HG03066 (cell line): Measurements from ENCODE around the gene AMBP.

Experiments
- ATAC-seq: cut with Tn5 transposase; IDR thresholded peaks from one replicate; pipeline ENCODE4 v1.9.1; 2021; ENCODE audit warnings: low read depth; ENCODE audit not compliant: unreplicated experiment

Gene AMBP

DNA sequence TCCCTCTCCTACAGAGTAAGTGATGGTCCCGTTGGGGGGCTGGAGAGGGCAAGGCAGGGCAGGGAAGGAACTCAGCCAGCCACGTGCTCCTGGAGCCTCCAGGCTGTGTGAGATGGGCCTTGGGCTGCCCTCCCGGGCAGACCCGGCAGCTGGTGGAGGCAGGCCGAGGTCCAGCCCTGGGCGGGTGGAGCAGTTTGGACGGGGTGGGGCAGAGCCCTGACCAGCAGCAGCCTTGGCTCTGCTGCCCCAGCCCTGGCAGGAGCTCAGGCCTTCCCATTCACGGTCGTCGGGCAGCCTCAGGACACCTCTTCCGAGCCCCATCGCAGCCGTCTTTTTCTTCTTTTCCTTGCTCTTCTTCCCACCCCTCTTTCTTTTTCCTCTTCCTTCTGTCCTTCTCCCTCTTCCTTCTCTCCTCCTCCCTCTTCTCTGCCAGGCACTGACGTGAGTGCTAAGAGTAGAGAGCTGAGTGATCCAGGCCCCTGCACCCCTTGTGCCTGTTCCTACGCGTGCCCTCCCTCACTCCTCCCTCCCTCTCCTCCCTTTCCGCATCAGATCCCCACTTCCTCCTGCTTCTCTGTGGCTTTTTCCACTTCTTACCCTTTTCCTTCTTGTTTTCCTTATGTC, 42.8 kb downstream of the AMBP start:
- no peak for ATAC-seq

DNA sequence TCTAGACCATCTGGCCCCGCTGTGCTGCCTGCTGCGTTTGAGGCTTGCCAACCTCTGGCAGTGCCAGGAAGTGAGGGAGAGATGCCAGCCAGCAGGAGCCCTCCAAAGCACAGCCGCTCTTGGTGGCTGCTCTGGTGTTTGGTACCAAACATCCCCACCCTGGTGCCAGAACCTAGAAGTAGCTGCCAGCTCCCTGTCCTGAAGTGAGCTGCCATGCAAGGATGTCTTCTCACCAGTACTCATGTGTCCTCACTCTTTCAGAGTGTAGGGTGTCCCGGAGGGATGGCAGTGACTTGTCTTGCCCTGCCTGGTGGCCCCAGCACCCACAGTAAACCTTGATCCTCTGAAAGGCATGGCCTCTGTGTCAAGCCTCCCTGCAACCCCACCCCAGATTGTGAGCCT, 43.4 kb downstream of the AMBP start:
- no peak for ATAC-seq

DNA sequence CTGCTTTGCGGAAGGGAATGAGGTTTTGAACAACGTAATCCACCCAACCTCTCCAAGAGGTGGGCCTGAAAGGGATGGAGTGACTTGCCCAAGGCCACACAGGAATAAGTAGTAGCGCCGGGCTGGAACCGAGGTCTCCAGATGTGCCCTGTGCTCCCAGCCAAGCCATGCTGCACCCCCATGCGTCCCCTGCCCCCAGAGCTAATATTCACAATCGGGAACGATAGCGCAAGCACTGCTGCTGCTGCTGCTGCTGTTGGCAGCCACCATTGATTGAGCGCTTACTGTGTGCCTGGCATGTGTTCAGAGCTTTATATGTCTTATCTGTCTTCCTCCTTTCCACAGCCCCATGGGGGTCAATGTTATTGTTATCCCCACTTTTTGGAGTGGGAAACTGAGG, 43.9 kb downstream of the AMBP start:
- ATAC-seq, result no peak

DNA sequence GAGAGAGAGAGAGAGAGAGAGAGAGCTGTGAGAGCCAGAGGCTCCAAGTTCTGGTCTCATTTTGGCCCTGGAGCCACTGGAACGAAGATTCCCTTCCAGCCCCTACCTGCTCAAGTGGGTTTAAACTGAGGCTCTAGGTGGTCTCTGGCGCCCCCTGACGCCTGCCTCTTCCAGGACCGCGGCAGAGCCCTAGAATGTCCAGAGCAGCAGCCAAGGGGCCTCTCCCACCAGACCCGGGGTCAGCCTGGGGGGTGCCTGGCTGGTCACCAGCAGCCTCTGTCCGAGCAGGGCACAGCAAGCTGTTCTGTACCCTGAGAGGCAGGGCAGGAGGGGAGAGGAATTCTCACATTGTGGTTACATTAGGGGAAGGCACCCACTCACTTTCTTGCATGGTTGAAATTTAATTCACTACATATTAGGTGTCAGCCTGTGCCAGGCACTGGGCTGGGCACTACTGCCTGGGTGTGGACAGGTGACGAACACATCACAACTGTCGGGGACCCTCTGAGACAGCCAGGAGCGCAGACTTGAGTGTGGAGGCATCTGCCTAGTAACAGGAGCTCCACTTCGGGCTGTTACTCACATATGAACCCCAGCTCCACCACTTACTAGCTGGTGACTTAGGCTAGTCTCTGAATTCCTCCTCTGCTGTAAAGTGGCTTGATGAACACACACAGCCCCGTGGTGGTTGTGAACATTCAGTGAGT, 44.5 kb downstream of the AMBP start:
- no peak for ATAC-seq

DNA sequence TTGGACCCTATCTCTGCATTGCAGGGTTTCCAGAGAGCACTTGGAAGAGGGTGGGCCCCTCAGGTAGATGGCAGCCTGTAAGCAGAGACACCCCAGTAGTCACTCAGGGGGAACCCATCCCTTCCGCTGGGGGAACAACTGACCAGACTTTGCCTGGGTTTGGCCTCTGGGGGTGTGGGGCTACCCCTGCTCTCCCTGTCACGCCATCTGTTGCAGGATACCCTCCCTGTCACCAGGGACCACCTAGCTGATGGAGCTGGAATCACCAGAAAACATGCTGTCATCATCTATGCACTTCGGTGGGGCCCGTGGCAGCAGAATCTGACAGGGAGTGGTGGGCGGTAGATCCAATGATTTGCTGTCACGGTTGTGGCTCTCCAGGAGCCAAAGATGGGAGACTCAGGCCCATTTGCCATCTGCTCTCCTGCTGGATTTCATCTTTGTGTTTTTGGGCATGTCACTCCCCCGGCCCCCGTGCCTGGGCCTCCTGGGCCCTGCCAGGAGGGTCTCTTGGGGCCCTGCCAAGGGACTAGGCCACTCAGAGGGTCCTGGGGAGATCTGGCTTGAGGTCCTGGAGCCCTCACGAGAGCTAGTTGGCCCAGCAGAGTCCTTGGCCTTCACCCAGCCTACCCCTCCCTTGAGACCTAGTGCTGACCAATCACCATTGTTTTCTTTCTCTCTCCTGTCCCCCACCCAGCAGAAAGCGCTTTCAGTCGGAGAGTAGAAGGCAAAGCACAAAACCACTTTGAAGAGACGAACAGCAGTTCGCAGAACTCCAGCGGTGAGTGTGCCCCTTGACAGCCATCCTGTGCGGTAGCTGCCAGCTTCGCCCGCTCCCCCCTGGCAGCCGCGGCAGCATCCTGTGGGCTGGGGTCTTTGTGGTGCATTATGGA, 45.9 kb downstream of the AMBP start:
- no peak for ATAC-seq

DNA sequence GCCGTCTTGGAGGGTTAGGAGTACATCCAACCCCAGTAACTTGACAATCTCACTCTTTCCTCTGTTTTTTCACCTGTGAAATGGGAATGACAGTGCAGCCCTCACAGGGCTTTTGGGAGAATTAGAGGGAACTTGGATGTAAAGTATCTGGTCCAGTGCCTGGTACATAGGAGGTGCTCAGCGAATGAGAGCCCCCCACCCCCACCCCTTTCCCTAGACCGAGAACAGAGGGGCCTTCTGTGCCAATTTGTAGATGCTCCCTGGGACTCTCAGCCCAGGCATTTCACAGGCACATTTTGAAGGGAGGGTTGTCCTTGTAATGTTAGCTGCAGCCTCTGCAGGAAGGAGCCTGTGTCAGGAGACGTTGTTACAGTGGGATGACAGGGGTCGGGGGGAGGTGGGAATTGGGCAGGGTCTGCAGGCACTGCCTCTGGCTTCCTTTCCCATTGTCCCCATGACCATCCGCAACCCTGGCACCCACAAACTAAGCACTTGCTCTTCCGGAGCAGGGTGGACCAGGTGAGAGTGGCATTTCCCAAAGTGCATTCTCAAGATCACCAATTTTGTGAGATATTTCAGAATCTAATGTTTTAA, 47.0 kb downstream of the AMBP start:
- ATAC-seq, result no peak

DNA sequence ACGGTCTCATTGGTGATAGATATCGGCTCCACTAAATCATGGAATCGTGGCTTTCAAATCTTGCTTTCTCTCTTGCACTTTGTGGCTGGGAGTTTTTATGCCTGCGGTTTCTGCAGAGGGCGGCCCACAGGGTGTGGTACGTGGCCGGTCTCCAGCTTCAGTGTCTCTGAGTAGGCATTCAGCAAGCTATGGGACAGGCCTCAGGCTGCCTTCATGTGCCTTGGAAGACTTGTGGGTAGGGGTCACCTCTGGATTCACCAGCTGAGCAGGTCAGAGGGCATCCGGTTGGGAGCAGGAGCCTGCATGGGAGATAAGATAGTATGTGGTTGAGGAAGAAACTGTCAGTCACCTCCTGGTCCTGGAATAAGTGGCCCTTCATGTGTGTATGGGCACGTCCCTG, 47.7 kb downstream of the AMBP start:
- ATAC-seq, result no peak

DNA sequence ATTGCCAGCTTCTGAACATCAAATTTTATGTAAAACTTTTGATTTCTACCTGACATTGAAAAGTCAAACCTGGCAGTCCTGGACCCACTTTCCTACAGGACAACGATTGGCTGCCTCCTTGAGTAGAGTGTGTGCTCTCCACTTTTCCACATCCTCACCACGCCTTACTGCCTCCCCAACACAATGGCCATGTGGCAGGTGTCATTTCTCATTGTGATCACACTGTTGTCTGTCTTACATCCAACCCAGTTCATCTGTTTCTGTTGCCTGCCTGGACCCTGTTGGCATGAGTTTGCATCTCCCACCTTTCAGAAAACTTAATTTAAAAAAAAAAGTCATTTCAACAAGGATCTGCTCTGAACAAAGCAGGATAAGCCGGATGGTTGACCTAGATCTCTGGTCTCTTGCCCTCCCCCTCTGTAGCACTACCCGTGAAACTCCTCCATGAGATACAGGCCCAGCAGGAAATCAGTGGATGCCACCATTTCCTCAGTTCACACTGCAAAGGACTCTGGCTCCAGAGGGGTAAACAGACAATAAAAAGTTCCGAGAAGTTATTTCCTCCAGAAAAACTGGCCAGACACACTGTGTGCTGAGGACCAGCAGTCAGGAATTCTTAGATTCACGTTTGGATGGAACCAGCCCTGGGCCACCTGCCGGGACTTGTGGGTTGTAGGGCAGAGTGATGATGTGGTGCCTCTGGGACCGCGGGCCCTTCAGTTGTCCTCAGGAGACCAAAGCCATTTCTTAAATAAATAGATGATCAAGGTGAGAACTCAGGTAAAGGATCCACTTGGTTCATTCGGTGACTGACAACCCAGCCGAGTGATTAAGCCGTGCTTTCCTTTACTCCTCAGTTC, 48.6 kb downstream of the AMBP start:
- ATAC-seq, result no peak

DNA sequence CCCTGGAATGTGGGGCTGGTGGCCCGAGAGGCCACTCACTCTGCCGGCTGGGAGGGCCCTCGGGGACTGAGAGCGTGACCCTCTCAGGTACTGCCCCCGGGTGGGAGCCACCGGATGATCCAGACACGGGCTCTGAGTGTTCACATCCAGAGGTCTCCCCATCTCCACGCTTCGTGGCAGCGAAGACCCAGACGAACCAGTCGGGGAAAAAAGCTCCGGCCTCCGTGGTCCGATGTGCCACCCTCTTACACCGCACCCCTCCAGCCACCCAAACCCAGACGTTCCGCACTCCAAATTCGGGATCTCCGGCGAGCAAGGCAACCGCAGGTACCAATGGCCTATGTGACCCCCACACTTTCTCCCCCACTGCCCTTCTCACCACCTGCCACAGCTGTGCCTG, 49.5 kb downstream of the AMBP start:
- no peak for ATAC-seq

DNA sequence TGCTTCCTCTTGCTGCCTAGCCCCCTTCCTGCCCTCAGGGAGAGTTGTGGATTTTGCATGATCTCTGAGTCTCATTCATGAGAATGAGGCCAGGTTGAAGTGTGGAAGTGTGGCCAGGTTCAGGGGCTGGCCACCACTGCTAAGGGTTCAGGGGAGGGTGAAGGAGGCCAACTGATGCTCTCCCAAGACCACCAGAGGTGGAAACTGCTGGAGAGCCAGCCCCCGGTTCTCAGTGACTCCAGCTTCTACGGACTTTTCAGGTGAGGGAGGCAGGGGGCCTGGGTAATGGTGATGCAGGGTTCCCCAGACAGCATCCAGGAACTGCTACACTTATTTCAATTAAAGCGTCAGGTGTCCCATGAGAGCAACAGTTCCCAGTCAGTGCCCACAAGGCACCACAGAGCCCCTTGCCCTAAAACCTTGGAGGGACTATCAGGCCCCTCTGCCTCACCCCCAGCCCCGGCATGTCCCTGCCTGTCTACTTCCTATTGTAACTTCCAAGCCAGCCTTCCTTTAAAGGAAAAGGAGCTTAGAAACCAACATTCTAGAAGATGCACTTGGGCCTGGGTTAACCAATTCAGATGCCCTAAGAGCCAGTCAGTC, 50.1 kb downstream of the AMBP start:
- no peak for ATAC-seq

DNA sequence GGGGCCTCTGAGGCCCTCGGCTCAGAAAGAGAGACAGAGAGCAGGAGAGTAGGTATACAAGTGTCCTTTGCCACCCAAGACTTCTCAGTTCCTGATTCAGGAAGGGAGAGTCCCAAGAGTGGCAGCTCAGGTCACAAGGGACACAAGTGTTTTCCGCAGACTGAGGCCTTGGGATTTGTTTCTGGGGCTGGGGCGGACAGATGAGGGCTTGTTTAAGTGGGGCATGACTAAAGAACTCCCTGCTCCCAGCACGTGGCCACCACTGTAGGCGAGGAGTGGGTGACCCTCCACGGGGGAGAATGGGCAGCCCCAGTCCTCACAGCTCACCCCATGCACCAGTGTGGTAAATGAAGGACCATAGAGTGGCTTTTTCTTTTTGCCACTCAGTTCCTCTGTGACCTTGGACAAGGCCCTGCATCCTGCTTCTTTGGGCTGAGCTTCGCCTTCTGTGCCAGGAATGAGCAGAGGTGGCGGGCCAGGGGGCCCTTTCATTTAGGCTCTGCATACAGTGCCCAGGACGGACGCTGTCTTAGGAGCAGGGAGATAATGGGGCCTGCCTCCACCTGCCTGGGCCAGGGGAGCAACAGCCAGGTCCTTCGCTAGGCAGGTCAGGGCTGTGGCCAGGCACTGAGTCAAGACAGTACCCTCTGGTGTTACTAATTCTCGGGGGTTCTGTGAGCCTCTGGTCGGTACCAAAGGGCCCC, 50.8 kb downstream of the AMBP start:
- no peak for ATAC-seq

DNA sequence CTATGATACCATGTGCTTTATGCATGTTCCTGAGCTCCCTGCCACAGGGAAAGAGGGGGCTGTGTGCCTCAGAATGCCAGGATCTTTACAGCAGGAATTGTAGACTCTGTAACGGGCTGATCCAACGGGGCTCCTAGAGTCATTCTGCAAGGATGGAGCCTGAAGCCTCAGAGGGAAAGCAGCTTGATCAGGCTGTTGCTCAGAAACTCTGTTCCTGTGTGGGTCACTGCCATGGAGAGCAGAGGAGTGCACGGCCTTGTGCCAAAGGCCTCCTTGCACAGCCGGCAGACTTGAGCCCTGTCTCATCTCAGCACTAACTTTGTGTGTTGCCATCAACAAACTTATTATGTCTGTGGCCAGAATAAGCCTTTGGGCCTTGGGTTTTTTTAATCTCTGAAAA, 51.8 kb downstream of the AMBP start:
- no peak for ATAC-seq

DNA sequence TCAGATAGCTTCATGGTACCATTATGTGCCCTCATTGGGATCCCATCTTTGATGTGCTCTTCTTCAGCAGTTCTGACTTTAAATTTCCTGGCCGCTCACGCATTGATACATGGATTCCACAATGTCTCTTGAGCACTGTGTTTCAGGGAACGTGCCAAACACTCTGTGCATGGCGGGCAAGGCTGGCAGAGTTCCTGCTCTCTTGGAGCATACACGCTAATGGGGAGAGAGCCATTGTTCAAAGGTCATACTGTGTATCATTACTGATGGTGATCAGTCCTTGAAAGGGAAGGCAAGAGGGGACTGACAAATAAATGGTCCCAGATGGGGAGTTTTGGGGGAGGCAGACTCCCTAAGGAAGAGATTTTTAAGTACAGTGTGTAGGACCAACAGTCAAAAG, 52.3 kb downstream of the AMBP start:
- no peak for ATAC-seq

DNA sequence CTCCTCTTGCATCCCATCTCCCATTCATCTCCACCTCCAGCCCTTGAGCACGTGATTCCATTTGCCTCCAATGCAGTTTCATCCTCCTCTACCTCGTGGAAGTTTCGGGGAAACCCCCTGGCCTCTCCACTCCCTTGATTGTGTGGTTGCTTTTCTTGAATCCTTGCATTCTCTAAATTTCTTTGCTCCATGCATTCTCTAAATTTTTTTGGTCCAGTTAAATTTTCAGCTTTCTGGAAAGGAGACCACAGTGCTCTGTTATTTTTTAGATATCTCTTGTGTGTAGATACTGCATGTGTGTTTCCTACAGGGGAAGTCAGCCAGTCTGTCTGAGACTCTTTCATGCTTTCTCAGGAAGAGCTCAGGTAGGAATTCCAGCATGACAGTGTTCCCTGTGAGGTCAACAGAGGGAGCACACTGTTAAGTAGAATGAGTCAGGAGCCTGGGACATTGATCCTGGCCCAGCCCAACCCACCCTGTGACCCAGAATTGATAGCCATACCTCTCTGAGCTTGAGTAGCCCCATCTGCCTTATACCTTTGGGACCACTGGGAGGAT, 52.8 kb downstream of the AMBP start:
- ATAC-seq, result no peak

DNA sequence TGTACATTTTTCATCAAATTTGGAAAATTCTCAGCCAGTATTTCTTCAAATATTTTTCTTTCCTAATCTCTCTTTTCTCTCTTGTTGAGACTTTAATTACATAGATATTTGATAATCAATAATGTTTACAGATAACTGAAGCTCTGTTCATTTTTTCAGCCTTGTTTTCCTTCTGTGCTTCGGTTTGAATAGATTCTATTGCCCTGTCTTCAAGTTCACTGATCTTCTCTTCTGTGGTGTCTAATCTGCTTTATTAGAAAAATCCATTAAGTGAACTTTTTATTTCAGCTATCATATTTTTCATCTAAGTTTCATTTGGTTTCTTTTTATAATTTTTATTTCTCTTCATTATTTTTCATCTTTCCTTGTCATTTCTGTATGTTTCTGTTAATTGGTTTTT, 54.1 kb downstream of the AMBP start:
- ATAC-seq, result no peak

DNA sequence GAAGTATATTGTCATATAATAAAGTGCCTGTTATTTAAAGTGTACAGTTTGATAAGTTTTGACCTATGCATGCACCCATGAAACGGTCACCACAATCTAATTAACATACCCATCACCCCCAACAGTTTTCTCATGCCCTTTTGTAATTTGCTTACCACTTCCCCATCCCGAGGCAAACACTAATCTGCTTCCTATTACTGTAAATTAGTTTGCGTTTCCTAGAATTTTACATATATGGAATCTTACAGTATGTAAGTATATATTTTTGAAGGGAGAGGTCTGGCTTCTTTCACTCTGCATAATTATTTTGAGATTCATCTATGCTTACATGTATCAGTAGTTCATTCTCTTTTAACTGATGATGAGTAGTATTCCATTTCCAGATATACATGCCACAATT, 56.5 kb downstream of the AMBP start:
- no peak for ATAC-seq

DNA sequence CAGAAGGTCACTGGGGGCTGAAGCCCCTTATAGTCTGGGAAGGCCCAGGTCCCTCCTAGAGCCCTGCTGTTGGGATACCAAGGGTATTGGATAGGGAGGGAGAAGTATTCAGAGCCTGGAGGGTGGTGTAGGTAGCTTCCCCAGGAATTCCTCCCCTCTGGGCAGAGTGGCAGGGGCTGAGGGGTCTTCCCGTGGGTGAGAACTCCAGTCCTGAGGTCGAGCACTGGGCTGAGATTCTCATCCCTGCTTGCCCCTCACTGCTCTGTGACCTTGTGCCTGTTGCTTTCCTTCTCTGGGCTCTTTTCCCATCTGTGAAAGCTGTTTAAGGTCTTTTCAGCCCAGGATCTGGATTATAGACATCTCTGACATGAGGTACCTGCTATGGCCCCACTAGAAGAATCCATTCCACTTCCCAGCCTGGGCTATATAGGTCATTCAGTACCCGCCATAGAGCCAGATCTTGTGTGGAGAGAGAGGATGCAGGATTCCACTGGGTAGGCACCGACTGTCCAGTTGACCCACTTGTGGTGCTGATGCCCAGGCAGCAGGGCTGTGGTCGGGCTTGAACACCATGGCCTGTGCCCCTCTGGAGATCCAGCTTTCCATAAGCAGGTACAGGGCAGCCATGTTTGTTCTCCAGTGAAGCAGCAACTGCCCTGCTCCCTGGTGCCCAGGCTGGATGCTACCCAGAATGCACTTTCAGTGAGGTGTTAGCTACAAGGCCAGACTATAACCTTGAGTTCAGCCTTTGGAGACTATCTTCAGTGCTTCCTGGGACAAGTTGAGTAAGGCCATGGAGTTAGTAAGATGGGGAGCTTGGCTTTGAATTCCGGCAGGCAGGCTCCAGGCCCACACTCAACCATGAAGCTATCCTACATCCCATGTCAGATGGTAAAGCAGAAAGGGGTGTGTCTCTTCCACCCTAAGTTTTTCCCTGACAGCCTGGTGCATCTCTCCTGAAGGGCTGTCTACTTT, 60.1 kb downstream of the AMBP start:
- ATAC-seq, result no peak
